HEK293 (cell line): Measurements from ENCODE around the gene GABRD.
A peak's percentile ranks its signal among the peaks of the same experiment; 100 is the strongest.

Source experiments
- CTCF ChIA-PET: fragments of 350-600 bp; formaldehyde crosslinking; extraction: SDS; loops from one replicate; lab custom pipeline; 2021; ENCODE audit warnings: antibody characterized with exemption; lab: Yijun Ruan, JAX
- POLR2A ChIA-PET: fragments of 300-600 bp; formaldehyde crosslinking; extraction: SDS; loops from one replicate; lab custom pipeline; 2020; ENCODE audit warnings: antibody characterized with exemption, inconsistent platforms; lab: Yijun Ruan, JAX
- H3K27ac ChIP-seq: fragments of 200-500 bp; sonication (Bioruptor generic); 2 replicates; pipeline ENCODE4 v1.5.1; 2014; ENCODE audit warnings: low read depth, low read length, control low read depth, inconsistent platforms; ENCODE audit errors: extremely low read depth
- H3K36me3 ChIP-seq, 2 experiments: fragments of 200-500 bp in 1 of 2; sonication (Bioruptor generic) in 1 of 2; 1 replicate in 1 of 2; 2 replicates in 1 of 2; pipeline ENCODE4 v1.5.1; 2014 to 2017; ENCODE audit warnings: inconsistent platforms in 2 of 2, low read length in 2 of 2; ENCODE audit not compliant: control insufficient read depth in 2 of 2, insufficient read depth in 1 of 2
- H3K4me1 ChIP-seq: fragments of 200-500 bp; sonication (Bioruptor generic); 2 replicates; pipeline ENCODE4 v1.5.1; 2014; ENCODE audit warnings: mild to moderate bottlenecking, low read length, inconsistent platforms; ENCODE audit not compliant: control insufficient read depth, insufficient read depth
- H3K4me3 ChIP-seq: 2 replicates; pipeline ENCODE4 v1.5.1; 2011; ENCODE audit warnings: low read depth, mild to moderate bottlenecking, control low read depth, low read length, moderate library complexity
- H3K9me3 ChIP-seq: fragments of 200-500 bp; sonication (Bioruptor generic); 2 replicates; pipeline ENCODE4 v1.5.1; 2014; ENCODE audit warnings: low read depth, low read length, inconsistent platforms; ENCODE audit not compliant: control insufficient read depth, insufficient read depth
- GLIS2 ChIP-seq: fragments of 450-650 bp; formaldehyde crosslinking; IDR thresholded peaks from 2 replicates; pipeline ENCODE4 v1.5.1; 2016; ENCODE audit warnings: missing biosample characterization, missing genetic modification characterization
- KLF8 ChIP-seq: fragments of 450-650 bp; formaldehyde crosslinking; IDR thresholded peaks from 2 replicates; pipeline ENCODE4 v1.5.1; 2016; ENCODE audit warnings: missing biosample characterization, missing genetic modification characterization
- KLF9 ChIP-seq: fragments of 450-650 bp; formaldehyde crosslinking; IDR thresholded peaks from 2 replicates; pipeline ENCODE4 v1.5.1; 2016; ENCODE audit warnings: missing biosample characterization, missing genetic modification characterization, low read depth
- MEIS1 ChIP-seq: sonication (generic); formaldehyde crosslinking; IDR thresholded peaks from 2 replicates; pipeline ENCODE4 v1.8.1; 2022; ENCODE audit warnings: missing genetic modification reagents, mild to moderate bottlenecking, borderline replicate concordance
- WT1 ChIP-seq: fragments of 450-650 bp; formaldehyde crosslinking; IDR thresholded peaks from 2 replicates; pipeline ENCODE4 v1.5.1; 2016; ENCODE audit warnings: missing biosample characterization, missing genetic modification characterization
- YY1 ChIP-seq: fragments of 450-650 bp; formaldehyde crosslinking; IDR thresholded peaks from 2 replicates; pipeline ENCODE4 v1.5.1; 2018; ENCODE audit warnings: missing biosample characterization, missing genetic modification characterization
- ZBTB17 ChIP-seq: fragments of 450-650 bp; formaldehyde crosslinking; IDR thresholded peaks from 2 replicates; pipeline ENCODE4 v1.5.1; 2016; ENCODE audit warnings: missing biosample characterization, missing genetic modification characterization
- ZBTB21 ChIP-seq: fragments of 450-650 bp; formaldehyde crosslinking; IDR thresholded peaks from 2 replicates; pipeline ENCODE4 v1.5.1; 2017; ENCODE audit warnings: missing biosample characterization, missing genetic modification characterization
- ZBTB48 ChIP-seq: fragments of 450-650 bp; formaldehyde crosslinking; IDR thresholded peaks from 2 replicates; pipeline ENCODE4 v1.5.1; 2016; ENCODE audit warnings: missing biosample characterization, missing genetic modification characterization
- ZBTB49 ChIP-seq: fragments of 450-650 bp; formaldehyde crosslinking; IDR thresholded peaks from 2 replicates; pipeline ENCODE4 v1.5.1; 2016; ENCODE audit warnings: missing biosample characterization, missing genetic modification characterization, low read depth
- ZNF114 ChIP-seq: fragments of 450-650 bp; formaldehyde crosslinking; IDR thresholded peaks from 2 replicates; pipeline ENCODE4 v1.5.0; 2017; ENCODE audit warnings: missing biosample characterization, missing genetic modification characterization
- ZNF138 ChIP-seq: fragments of 450-650 bp; formaldehyde crosslinking; IDR thresholded peaks from 2 replicates; pipeline ENCODE4 v1.5.1; 2016; ENCODE audit warnings: missing biosample characterization, missing genetic modification characterization, borderline replicate concordance
- ZNF148 ChIP-seq: fragments of 450-650 bp; formaldehyde crosslinking; IDR thresholded peaks from 2 replicates; pipeline ENCODE4 v1.5.0; 2017; ENCODE audit warnings: missing biosample characterization, missing genetic modification characterization, borderline replicate concordance
- ZNF157 ChIP-seq: fragments of 450-650 bp; formaldehyde crosslinking; IDR thresholded peaks from 2 replicates; pipeline ENCODE4 v1.5.1; 2016; ENCODE audit warnings: missing biosample characterization, missing genetic modification characterization
- ZNF211 ChIP-seq: fragments of 450-650 bp; formaldehyde crosslinking; IDR thresholded peaks from 2 replicates; pipeline ENCODE4 v1.5.1; 2016; ENCODE audit warnings: low read depth, missing biosample characterization, missing genetic modification characterization
- ZNF223 ChIP-seq: fragments of 450-650 bp; formaldehyde crosslinking; IDR thresholded peaks from 2 replicates; pipeline ENCODE4 v1.5.1; 2016; ENCODE audit warnings: missing biosample characterization, missing genetic modification characterization
- ZNF239 ChIP-seq: fragments of 450-650 bp; formaldehyde crosslinking; IDR thresholded peaks from 2 replicates; pipeline ENCODE4 v1.5.1; 2016; ENCODE audit warnings: missing biosample characterization, missing genetic modification characterization
- ZNF350 ChIP-seq: fragments of 450-650 bp; formaldehyde crosslinking; IDR thresholded peaks from 2 replicates; pipeline ENCODE4 v1.5.0; 2017; ENCODE audit warnings: missing biosample characterization, mild to moderate bottlenecking, missing genetic modification characterization
- ZNF48 ChIP-seq: fragments of 450-650 bp; formaldehyde crosslinking; IDR thresholded peaks from 2 replicates; pipeline ENCODE4 v1.5.1; 2016; ENCODE audit warnings: missing biosample characterization, missing genetic modification characterization
- ZNF501 ChIP-seq: fragments of 450-650 bp; formaldehyde crosslinking; IDR thresholded peaks from 2 replicates; pipeline ENCODE4 v1.5.1; 2016; ENCODE audit warnings: missing biosample characterization, missing genetic modification characterization
- ZNF600 ChIP-seq: fragments of 450-650 bp; formaldehyde crosslinking; IDR thresholded peaks from 2 replicates; pipeline ENCODE4 v1.5.1; 2016; ENCODE audit warnings: missing biosample characterization, missing genetic modification characterization
- ZNF654 ChIP-seq: fragments of 450-650 bp; formaldehyde crosslinking; IDR thresholded peaks from 2 replicates; pipeline ENCODE4 v1.5.1; 2016; ENCODE audit warnings: low read depth, missing biosample characterization, missing genetic modification characterization
- ZNF670 ChIP-seq: fragments of 450-650 bp; formaldehyde crosslinking; IDR thresholded peaks from 2 replicates; pipeline ENCODE4 v1.5.1; 2016; ENCODE audit warnings: missing biosample characterization, missing genetic modification characterization, low read depth
- ZSCAN23 ChIP-seq: fragments of 450-650 bp; formaldehyde crosslinking; IDR thresholded peaks from 2 replicates; pipeline ENCODE4 v1.5.1; 2016; ENCODE audit warnings: missing biosample characterization, missing genetic modification characterization

Gene GABRD

GRCh38 chr1:2014741-2015735 is 4.1 kb upstream of the GABRD start:
- H3K27ac ChIP-seq: no peak overlapping the region
- no peaks in the 10 kb centered on the region for H3K4me1 ChIP-seq
- H3K36me3 ChIP-seq: no peaks in the 10 kb centered on the region
- no peak for TF ChIP-seq ZNF654 (tag by site-specific recombination)
- no peak for TF ChIP-seq KLF9
- TF ChIP-seq ZNF157 (tag by site-specific recombination): no peak
- no peaks in the 10 kb centered on the region for H3K9me3 ChIP-seq
- ChIA-PET POLR2A (no interaction called here), CTCF (interaction anchor here (0.7 kb wide), 1 partner anchor 30 kb away, joined by 4 read pairs; no protein-coding TSS in a partner anchor)
- no peak overlapping the region for H3K4me3 ChIP-seq

- H3K27ac ChIP-seq: no peak overlapping the region
- ChIA-PET CTCF (interaction anchor here (1.8 kb wide), 1 partner anchor 29 kb away, joined by 10 read pairs; no protein-coding TSS in a partner anchor), POLR2A (no interaction called here)
- no peaks in the 10 kb centered on the region for H3K9me3 ChIP-seq
- TF ChIP-seq ZBTB17 (tag by site-specific recombination) (no peak), ZNF48 (no peak), ZNF223 (no peak), ZBTB21 (tag by site-specific recombination) (no peak), ZNF138 (tag by site-specific recombination) (no peak), ZNF211 (tag by site-specific recombination) (no peak), ZSCAN23 (tag by site-specific recombination) (no peak), ZBTB48 (tag by site-specific recombination) (no peak), ZNF670 (tag by site-specific recombination) (no peak), ZNF114 (tag by site-specific recombination) (no peak), ZNF148 (no peak), YY1 (tag by site-specific recombination) (no peak), ZNF501 (no peak), MEIS1 (no peak)
- no peaks in the 10 kb centered on the region for H3K4me1 ChIP-seq
- no peaks in the 10 kb centered on the region for H3K36me3 ChIP-seq
- no peak overlapping the region for H3K4me3 ChIP-seq
Observed at GRCh38 chr1:2016123-2016522, 3.0 kb upstream of the GABRD start.

- H3K4me1 ChIP-seq: no peaks in the 10 kb centered on the region
- no peaks in the 10 kb centered on the region for H3K36me3 ChIP-seq
- TF ChIP-seq ZNF600 (tag by site-specific recombination) (peak; percentile 92), KLF8 (no peak), ZNF239 (no peak), ZBTB49 (tag by site-specific recombination) (no peak), WT1 (no peak), GLIS2 (tag by site-specific recombination) (peak; percentile 44; the same call in 1 of the 2 replicates), ZNF350 (tag by site-specific recombination) (no peak)
- no peaks in the 10 kb centered on the region for H3K9me3 ChIP-seq
- CTCF ChIA-PET: interaction anchor here (0.6 to 2.1 kb wide), 4 partner anchors 13 to 156 kb away, joined by 3 to 7 read pairs (median 4); no protein-coding TSS in a partner anchor
- H3K27ac ChIP-seq: no peak overlapping the region
- POLR2A ChIA-PET: interaction anchor here (0.7 kb wide), 1 partner anchor 11 kb away, joined by 4 read pairs; no protein-coding TSS in a partner anchor
- H3K4me3 ChIP-seq: no peak overlapping the region
Observed at GRCh38 chr1:2018217-2019171, 651 bp upstream of the GABRD start.
